HFFc6 (cell line): ENCODE results near the gene KRCC1. TPM values are rescaled to one million over a fixed set of nuclear protein-coding genes. Genes with fewer than 3 reads are reported as not detected.
"Not testable (repeated sequence)": the region's sequence is repeated elsewhere in the genome, so short reads cannot be mapped to it uniquely, and the experiment has no call there.

Experiments
- DNase-seq: peaks from one replicate; pipeline ENCODE4 v3.0.0-alpha.2; 2018
- H3K27ac Mint-ChIP-seq: 2 replicates; pipeline ENCODE4 v1.8.0; 2020; ENCODE audit warnings: mild to moderate bottlenecking, mixed read lengths
- H3K27me3 Mint-ChIP-seq: 2 replicates; pipeline ENCODE4 v1.8.0; 2021; ENCODE audit warnings: mild to moderate bottlenecking, moderate library complexity, mixed read lengths; ENCODE audit not compliant: insufficient read depth
- H3K36me3 Mint-ChIP-seq: 2 replicates; pipeline ENCODE4 v1.8.0; 2021; ENCODE audit warnings: low read depth, mixed read lengths
- H3K4me1 Mint-ChIP-seq: 2 replicates; pipeline ENCODE4 v1.8.0; 2020; ENCODE audit warnings: low read depth, mixed read lengths
- H3K4me3 Mint-ChIP-seq: 2 replicates; pipeline ENCODE4 v1.8.0; 2020; ENCODE audit warnings: mild to moderate bottlenecking, moderate library complexity, mixed read lengths
- H3K9me3 Mint-ChIP-seq: 2 replicates; pipeline ENCODE4 v1.8.0; 2020; ENCODE audit warnings: mild to moderate bottlenecking, mixed read lengths
- microRNA-seq: library from miRNA; unstranded; fragments of <30 nt; microRNA quantifications from one replicate; pipeline ENCODE4, GENCODE V29; 2019
- total RNA-seq, 6 experiments: library from RNA; stranded (reverse); fragmentation: NEBNext Ultra II Directional; extraction: Animal tissue kit (Norgen Biotek cat#: 25700); gene quantifications; 2 replicates in 1 of 6; 3 replicates in 5 of 6; pipeline ENCODE4 v1.2.3, GENCODE V29; 2021
- TF ChIP-seq, protein P1 (sequence below): fragments of 200-600 bp; sonication (generic); IDR thresholded peaks from 2 replicates; pipeline ENCODE4 v1.5.0; 2021; ENCODE audit warnings: antibody characterized with exemption, mild to moderate bottlenecking

The KRCC1 gene
- total RNA-seq, 6 experiments from 2014 or later = 19.3 to 26.0 (median 23.8) TPM

DNA sequence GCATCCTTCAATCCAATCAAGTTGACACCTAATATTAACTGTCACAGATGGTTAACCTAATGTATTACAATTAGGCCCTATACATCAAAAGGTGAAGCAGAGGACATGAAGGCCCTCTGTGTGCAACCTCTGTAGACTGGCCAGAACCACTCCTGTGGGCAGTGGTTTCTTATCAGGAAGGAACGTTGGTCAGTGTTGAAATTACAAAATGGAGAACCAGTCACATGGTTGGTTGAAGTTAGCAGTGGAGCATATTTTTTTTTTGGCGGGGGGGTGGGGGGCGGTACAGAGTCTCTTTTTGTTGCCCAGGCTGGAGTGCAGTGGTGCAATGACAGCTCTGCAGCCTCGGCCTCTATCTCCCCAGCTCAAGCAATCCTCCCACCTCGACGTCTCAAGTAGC lies 59.0 kb downstream of the KRCC1 start:
- Mint-ChIP-seq H3K27ac (no peak overlapping the region), H3K4me3 (no peak overlapping the region), H3K9me3 (no peaks in the 10 kb centered on the region), H3K4me1 (peaks cover 2% of the 10 kb centered on the region; the same call in 1 of the 2 replicates), H3K36me3 (no peaks in the 10 kb centered on the region), H3K27me3 (peaks cover 7% of the 10 kb centered on the region)
- no peak for DNase-seq
- TF ChIP-seq, protein P1, sequence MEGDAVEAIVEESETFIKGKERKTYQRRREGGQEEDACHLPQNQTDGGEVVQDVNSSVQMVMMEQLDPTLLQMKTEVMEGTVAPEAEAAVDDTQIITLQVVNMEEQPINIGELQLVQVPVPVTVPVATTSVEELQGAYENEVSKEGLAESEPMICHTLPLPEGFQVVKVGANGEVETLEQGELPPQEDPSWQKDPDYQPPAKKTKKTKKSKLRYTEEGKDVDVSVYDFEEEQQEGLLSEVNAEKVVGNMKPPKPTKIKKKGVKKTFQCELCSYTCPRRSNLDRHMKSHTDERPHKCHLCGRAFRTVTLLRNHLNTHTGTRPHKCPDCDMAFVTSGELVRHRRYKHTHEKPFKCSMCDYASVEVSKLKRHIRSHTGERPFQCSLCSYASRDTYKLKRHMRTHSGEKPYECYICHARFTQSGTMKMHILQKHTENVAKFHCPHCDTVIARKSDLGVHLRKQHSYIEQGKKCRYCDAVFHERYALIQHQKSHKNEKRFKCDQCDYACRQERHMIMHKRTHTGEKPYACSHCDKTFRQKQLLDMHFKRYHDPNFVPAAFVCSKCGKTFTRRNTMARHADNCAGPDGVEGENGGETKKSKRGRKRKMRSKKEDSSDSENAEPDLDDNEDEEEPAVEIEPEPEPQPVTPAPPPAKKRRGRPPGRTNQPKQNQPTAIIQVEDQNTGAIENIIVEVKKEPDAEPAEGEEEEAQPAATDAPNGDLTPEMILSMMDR = no peak

DNA sequence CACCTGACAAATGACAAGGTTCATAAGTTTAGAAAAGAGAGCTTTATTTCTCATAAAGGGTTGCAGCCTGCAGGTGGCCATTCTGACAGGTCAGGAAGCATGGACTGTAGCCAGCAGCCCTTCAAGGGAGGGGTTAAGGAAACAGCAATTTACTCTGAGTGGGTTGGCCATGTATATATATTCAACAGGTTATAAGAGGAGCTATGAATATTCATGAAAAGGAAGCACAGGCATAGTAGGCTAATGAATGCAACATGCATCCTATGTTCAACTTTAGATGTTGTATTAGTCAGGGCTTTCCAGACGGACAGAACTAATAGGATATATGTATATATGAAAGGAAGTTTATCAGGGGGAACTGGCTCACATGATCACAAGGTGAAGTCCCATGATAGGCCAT lies 59.8 kb downstream of the KRCC1 start:
- Mint-ChIP-seq H3K27ac (no peak overlapping the region), H3K4me3 (no peak overlapping the region), H3K27me3 (peaks cover 7% of the 10 kb centered on the region), H3K9me3 (no peaks in the 10 kb centered on the region), H3K4me1 (no peaks in the 10 kb centered on the region), H3K36me3 (no peaks in the 10 kb centered on the region)
- TF ChIP-seq, protein P1 = no peak
- no peak for DNase-seq

DNA sequence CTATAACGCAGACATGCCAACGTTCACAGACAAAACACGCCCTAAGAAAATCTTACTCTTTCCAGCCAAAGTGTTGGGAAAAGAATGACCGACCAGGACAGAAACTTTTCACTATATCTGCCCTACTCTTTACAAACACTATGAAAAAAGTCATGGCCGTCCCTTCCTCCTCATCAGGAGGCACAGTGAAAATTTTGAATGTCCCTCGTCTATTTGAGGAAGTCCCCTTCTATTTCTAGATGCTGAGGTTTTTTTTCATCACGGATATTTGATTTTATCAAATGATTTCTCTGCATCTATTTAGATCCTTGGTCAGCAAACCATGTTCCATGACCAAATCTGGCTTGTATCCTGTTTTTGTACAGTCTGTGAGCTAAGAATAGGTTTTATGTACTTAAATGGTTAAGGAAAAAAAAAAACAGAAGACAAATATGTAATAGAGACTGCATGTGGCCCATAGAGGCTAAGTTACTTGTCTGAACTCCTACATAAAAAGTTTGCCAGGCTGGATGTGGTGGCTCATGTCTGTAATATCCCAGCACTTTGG lies 61.2 kb downstream of the KRCC1 start:
- H3K36me3 Mint-ChIP-seq, H3K27me3 Mint-ChIP-seq: not testable (repeated sequence)

DNA sequence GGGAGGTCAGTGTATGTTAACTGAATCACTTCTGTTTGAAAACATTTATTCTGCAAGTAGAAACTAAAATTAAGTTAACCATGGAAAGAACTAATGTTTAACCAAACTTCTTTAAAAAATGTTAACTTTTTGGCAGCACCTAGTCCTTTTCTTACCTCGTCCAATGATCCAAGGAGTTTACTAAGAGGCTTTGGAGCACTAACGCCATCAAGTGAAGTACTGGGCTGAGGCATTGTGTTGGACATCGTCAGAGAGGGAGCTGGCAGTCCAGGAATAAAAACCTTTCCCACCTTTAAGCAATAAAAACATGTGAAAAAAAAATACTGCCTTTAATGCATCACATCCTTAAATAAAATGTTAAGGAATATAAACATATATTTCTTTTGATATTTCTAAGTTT lies 63.0 kb downstream of the KRCC1 start:
- not testable (repeated sequence) for H3K4me3 Mint-ChIP-seq, H3K27ac Mint-ChIP-seq, H3K4me1 Mint-ChIP-seq, H3K36me3 Mint-ChIP-seq, DNase-seq, H3K9me3 Mint-ChIP-seq, H3K27me3 Mint-ChIP-seq

More for the DNA sequence above, 61.2 kb downstream of the KRCC1 start:
- H3K9me3 Mint-ChIP-seq, H3K27ac Mint-ChIP-seq, H3K4me3 Mint-ChIP-seq, DNase-seq, H3K4me1 Mint-ChIP-seq: not testable (repeated sequence)

DNA sequence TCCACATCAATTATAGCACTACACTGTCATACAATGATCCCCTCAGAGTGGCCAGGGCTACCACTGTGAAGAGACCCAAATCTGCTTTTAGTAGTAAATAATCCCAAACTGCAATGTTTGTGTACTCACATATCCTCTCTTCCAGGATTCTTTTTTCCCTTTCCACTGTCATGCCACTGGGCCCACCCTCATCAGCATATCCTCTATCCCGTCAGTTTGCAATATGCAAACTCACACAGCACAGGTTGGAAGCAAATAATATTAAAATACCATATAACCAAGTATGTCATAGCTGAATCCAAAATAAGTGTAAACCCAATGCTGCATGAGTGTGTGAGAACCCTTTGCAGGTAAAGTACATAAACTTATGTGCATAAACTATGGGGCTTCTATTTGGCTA lies 68.1 kb downstream of the KRCC1 start:
- not testable (repeated sequence) for H3K4me3 Mint-ChIP-seq, H3K27me3 Mint-ChIP-seq, H3K9me3 Mint-ChIP-seq, H3K36me3 Mint-ChIP-seq, DNase-seq, H3K27ac Mint-ChIP-seq, H3K4me1 Mint-ChIP-seq

DNA sequence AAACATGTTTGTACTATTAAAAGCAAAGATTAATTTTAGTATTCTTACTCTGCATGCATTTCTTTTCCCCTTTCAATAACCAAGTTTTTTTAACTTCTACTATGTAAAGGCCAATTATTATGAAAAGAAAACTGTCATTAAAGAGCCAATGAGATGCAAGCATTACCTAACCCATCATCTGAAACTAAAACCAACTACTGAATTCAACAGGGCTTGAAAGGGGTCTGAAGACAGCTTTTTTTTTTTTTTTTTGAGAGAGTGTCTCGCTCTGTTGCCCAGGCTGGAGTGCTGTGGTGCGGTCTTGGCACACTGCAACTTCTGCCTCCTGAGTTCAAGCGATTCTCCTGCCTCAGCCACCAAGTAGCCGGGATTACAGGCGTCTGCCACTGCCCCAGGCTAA lies 69.7 kb downstream of the KRCC1 start:
- H3K4me3 Mint-ChIP-seq, H3K27ac Mint-ChIP-seq, DNase-seq, H3K36me3 Mint-ChIP-seq, H3K27me3 Mint-ChIP-seq, H3K4me1 Mint-ChIP-seq, H3K9me3 Mint-ChIP-seq: not testable (repeated sequence)

DNA sequence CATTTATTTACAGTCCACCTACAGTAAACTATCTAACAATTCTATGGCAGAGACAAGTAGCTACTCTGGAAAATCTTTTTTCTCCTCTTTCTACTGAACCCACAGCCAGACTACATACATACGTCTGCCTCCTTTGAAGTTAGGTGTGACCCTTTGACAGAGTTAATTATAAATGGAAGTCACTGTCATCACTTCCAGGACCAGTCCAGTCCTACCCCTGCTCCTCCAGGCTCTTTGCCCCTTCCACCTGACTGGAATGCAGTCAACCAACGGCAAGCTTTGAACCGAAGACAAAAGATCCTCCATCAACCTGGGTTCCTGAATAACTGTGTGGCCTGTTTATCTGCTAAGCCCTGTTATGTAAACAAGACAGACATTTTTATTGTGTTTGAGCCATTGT lies 74.4 kb downstream of the KRCC1 start:
- not testable (repeated sequence) for H3K27me3 Mint-ChIP-seq, H3K36me3 Mint-ChIP-seq, H3K4me3 Mint-ChIP-seq, H3K4me1 Mint-ChIP-seq, H3K27ac Mint-ChIP-seq, H3K9me3 Mint-ChIP-seq, DNase-seq

Small RNA genes within 50 kb of the gene (microRNA-seq; reads per million reads assigned to microRNA genes)
- not detected for gene MIR4780

Other genes with a start within 250 kb of the KRCC1 start
- 1 to 10 TPM in 2 of 6 experiments, under 1 TPM in 4; 0.27 to 2.5 (median 0.58) TPM for gene RGPD2, start 230.0 kb downstream of the KRCC1 start, total RNA-seq
- gene RNU2-63P, start 39.2 kb downstream of the KRCC1 start, total RNA-seq = 10 to 100 TPM; 12.9 to 24.5 (median 19.1) TPM
- gene SMYD1, start 12.0 kb upstream of the KRCC1 start, total RNA-seq = not detected
- not detected for gene FABP1, start 72.3 kb upstream of the KRCC1 start, total RNA-seq
- gene THNSL2, start 114.6 kb upstream of the KRCC1 start, total RNA-seq = not detected